GM12878 (cell line): ENCODE measurements around the gene PLD5. TPM values are rescaled to one million over a fixed set of nuclear protein-coding genes. Genes with fewer than 3 reads are reported as not detected.

Source experiments
- ATAC-seq: fragments of 200-7000 bp; cut with Tn5 transposase; 3 replicates; pipeline ENCODE4 v1.9.1; 2020; ENCODE audit warnings: mild to moderate bottlenecking, moderate library complexity
- BruUV-seq: library from RNA; stranded (reverse); fragments of 400-500 nt; replicated peaks from 2 replicates; lab custom pipeline; 2021; lab: Mats Ljungman, UMichigan
- CTCF ChIA-PET: fragments of 300-600 bp; sonication (Branson Sonifier 250); formaldehyde crosslinking; extraction: SDS; loops from one replicate; lab custom pipeline; 2021; ENCODE audit warnings: inconsistent platforms; lab: Yijun Ruan, JAX
- POLR2A ChIA-PET: fragments of 350-600 bp; formaldehyde crosslinking; extraction: SDS; loops from one replicate; lab custom pipeline; 2021; ENCODE audit warnings: inconsistent platforms; lab: Charles Lee
- RAD21 ChIA-PET: fragments of 300-600 bp; sonication (Branson Sonifier 250); formaldehyde crosslinking; loops from one replicate; lab custom pipeline; 2023; ENCODE audit warnings: antibody characterized with exemption; ENCODE audit not compliant: unreplicated experiment; lab: Charles Lee
- SMC1A ChIA-PET: fragments of 300-600 bp; sonication (Branson Sonifier 250); formaldehyde crosslinking; loops from one replicate; lab custom pipeline; 2023; ENCODE audit not compliant: unreplicated experiment, uncharacterized antibody; lab: Charles Lee
- DNase-seq: peaks from one replicate; pipeline ENCODE4 v3.0.0-alpha.2; 2011; ENCODE audit warnings: low read depth, low spot score
- FAIRE-seq: peaks from 3 replicates; lab custom pipeline; 2011; peaks lifted over from hg19 to GRCh38; lab: Jason Lieb, UNC
- H2AFZ ChIP-seq: 2 replicates; pipeline ENCODE4 v1.6.0; 2011; ENCODE audit warnings: low read depth, low read length, control low read depth; ENCODE audit not compliant: control insufficient read depth
- H3K27ac ChIP-seq: 2 replicates; pipeline ENCODE4 v1.5.1; 2011; ENCODE audit warnings: control low read depth; ENCODE audit not compliant: control insufficient read depth, insufficient read depth
- H3K27me3 ChIP-seq, 2 experiments: replicated peaks in 1 of 2; 2 replicates each; pipeline versions ENCODE4 v1.6.0 to v1.6.1; 2011; ENCODE audit warnings: low read length in 1 of 2; ENCODE audit not compliant: control insufficient read depth in 2 of 2, insufficient read depth in 2 of 2
- H3K36me3 ChIP-seq, 2 experiments: 2 replicates each; pipeline ENCODE4 v1.5.1; 2011; ENCODE audit warnings: low read length in 1 of 2; ENCODE audit not compliant: control insufficient read depth in 2 of 2, insufficient read depth in 2 of 2
- H3K4me1 ChIP-seq: 2 replicates; pipeline ENCODE4 v1.6.1; 2011; ENCODE audit warnings: mild to moderate bottlenecking, low read length, moderate library complexity, mixed read lengths; ENCODE audit not compliant: control insufficient read depth, insufficient read depth
- H3K4me2 ChIP-seq: 2 replicates; pipeline ENCODE4 v1.6.0; 2011; ENCODE audit warnings: control low read depth; ENCODE audit not compliant: control insufficient read depth, insufficient read depth
- H3K4me3 ChIP-seq: fragments of 200-600 bp; sonication (generic); 2 replicates; pipeline ENCODE4 v1.5.1; 2016
- H3K79me2 ChIP-seq: 2 replicates; pipeline ENCODE4 v1.6.0; 2011; ENCODE audit warnings: low read length; ENCODE audit not compliant: control insufficient read depth, insufficient read depth
- H3K9ac ChIP-seq: 2 replicates; pipeline ENCODE4 v1.8.0; 2011; ENCODE audit warnings: low read length, control low read depth, mixed read lengths; ENCODE audit not compliant: control insufficient read depth, insufficient read depth
- H3K9me3 ChIP-seq: replicated peaks from 3 replicates; pipeline ENCODE4 v1.5.1; 2011; ENCODE audit warnings: mild to moderate bottlenecking, low read length; ENCODE audit not compliant: control insufficient read depth, insufficient read depth
- H4K20me1 ChIP-seq: 2 replicates; pipeline ENCODE4 v1.6.0; 2011; ENCODE audit not compliant: control insufficient read depth, insufficient read depth
- CEBPB ChIP-seq, 2 experiments: fragments of 150-350 bp in 1 of 2; IDR thresholded peaks; 2 replicates each; pipeline ENCODE4 v1.6.1; 2012 to 2014; ENCODE audit warnings: low read depth in 2 of 2, low read length in 2 of 2, borderline replicate concordance in 1 of 2, inconsistent platforms in 1 of 2
- CHD4 ChIP-seq: fragments of 200-600 bp; sonication (generic); IDR thresholded peaks from 2 replicates; pipeline ENCODE4 v1.6.1; 2016; ENCODE audit warnings: mild to moderate bottlenecking
- KAT2A ChIP-seq: conservative IDR thresholded peaks from 2 replicates; pipeline ENCODE4 v1.6.1; 2011; ENCODE audit warnings: low read depth, low read length; ENCODE audit not compliant: control insufficient read depth
- KLF5 ChIP-seq: fragments of 450-650 bp; IDR thresholded peaks from 2 replicates; pipeline ENCODE4 v1.6.1; 2014; ENCODE audit warnings: mild to moderate bottlenecking; ENCODE audit not compliant: partially characterized antibody
- MAX ChIP-seq: IDR thresholded peaks from 2 replicates; pipeline ENCODE4 v1.6.1; 2012; ENCODE audit warnings: low read depth, low read length, improper control_type of control experiment
- NKRF ChIP-seq: fragments of 450-650 bp; conservative IDR thresholded peaks from 2 replicates; pipeline ENCODE4 v1.6.1; 2017; ENCODE audit warnings: mild to moderate bottlenecking, moderate library complexity
- RBBP5 ChIP-seq: fragments of 200-600 bp; sonication (generic); conservative IDR thresholded peaks from 2 replicates; pipeline ENCODE4 v1.6.1; 2016
- SMAD1 ChIP-seq: fragments of 450-650 bp; IDR thresholded peaks from 2 replicates; pipeline ENCODE4 v1.6.1; 2018; ENCODE audit warnings: mild to moderate bottlenecking, low read depth; ENCODE audit not compliant: partially characterized antibody
- SUZ12 ChIP-seq: fragments of 200-600 bp; sonication (generic); IDR thresholded peaks from one replicate; pipeline ENCODE4 v1.6.1; 2018; ENCODE audit warnings: antibody characterized with exemption, mild to moderate bottlenecking; ENCODE audit not compliant: unreplicated experiment
- WGBS: methylation state at CpG from one replicate; pipeline ENCODE4 v1.1.6; 2016; ENCODE audit warnings: low lambda C conversion rate; ENCODE audit not compliant: insufficient replicate concordance, insufficient coverage; ENCODE audit errors: missing lambda C conversion rate; 5-methylcytosine and 5-hydroxymethylcytosine counted together
- in situ Hi-C: fragments of 300-500 bp; cut with MboI; formaldehyde crosslinking; loops from 9 replicates; pipeline ENCODE4 v1.14.3; 2018; ENCODE audit warnings: mixed read lengths
- intact Hi-C: fragments of 100-400 bp; cut with micrococcal nuclease; formaldehyde crosslinking; loops from one replicate; pipeline ENCODE4 v1.14.2; 2022; ENCODE audit not compliant: unreplicated experiment
- polyA plus RNA-seq, 11 experiments: library from polyadenylated mRNA; depleted of rRNA in 4 of 11; unstranded in 6 of 11; stranded (reverse) in 5 of 11; fragments of >200 nt; fragmentation: Nextera tagmentation in 4 of 11; fragmentation: Illumina TruSeq in 1 of 11; extraction: Ambion mirVana in 4 of 11; extraction: Trizol in 1 of 11; gene quantifications; 1 replicate in 1 of 11; 2 replicates in 10 of 11; pipeline versions ENCODE4 v1.2.1 to v1.2.3, GENCODE V29; 2011 to 2016; ENCODE audit warnings: inconsistent platforms in 2 of 11, missing spikeins in 2 of 11, low read depth in 1 of 11
- total RNA-seq, 4 experiments: library from RNA; depleted of rRNA in 3 of 4; stranded (reverse); fragments of >200 nt in 3 of 4; fragmentation: Illumina TruSeq in 1 of 4; extraction: Trizol in 1 of 4; gene quantifications; 2 replicates each; pipeline versions ENCODE4 v1.2.1 to v1.2.3, GENCODE V29; 2013 to 2021

Gene PLD5
- total and polyA plus RNA-seq, 10 of the 15 experiments (the other 5 are each of a cell fraction or from before 2014, with no cell fraction given): not detected

GRCh38 chr1:242034392-242034791 is 490.1 kb downstream of the PLD5 start:
- no TSS peak for BruUV-seq
- Histone ChIP-seq H3K9me3 (no peaks in the 10 kb centered on the region), H3K9ac (no peak overlapping the region), H3K4me3 (no peak overlapping the region), H3K27ac (no peak overlapping the region), H2AFZ (no peak overlapping the region), H3K79me2 (no peaks in the 10 kb centered on the region), H4K20me1 (no peaks in the 10 kb centered on the region; the same call in 1 of the 2 replicates), H3K4me1 (no peaks in the 10 kb centered on the region), H3K4me2 (no peak overlapping the region), H3K27me3 (no peaks in the 10 kb centered on the region), H3K36me3 (no peaks in the 10 kb centered on the region)
- no peak for DNase-seq
- TF ChIP-seq KLF5 (no peak), MAX (no peak), KAT2A (no peak), SUZ12 (no peak), RBBP5 (no peak), CEBPB (IDR thresholded peaks at IDR 0.05; ENCODE audit: borderline replicate concordance in 1 of 2, low read depth in 2 of 2, low read length in 2 of 2) (no peak), CHD4 (no peak), SMAD1 (no peak), NKRF (no peak)
- RAD21 ChIA-PET: no interaction called here
- POLR2A ChIA-PET: no interaction called here
- intact Hi-C loops: no loop called here
- WGBS: 35% methylated on average over 5 of the region's 5 CpGs
- CTCF ChIA-PET: no interaction called here
- no peak for ATAC-seq
- SMC1A ChIA-PET: no interaction called here
- in situ Hi-C loops: loop anchor here (5.0 kb wide), 1 partner anchor 48 kb away; no protein-coding TSS in a partner anchor
- no peak for FAIRE-seq
